HS-27A (cell line): ENCODE data around the gene COQ2.
"Not testable (repeated sequence)": the region's sequence is repeated elsewhere in the genome, so short reads cannot be mapped to it uniquely, and the experiment has no call there.

ENCODE experiments used
- DNase-seq: peaks from one replicate; pipeline ENCODE4 v3.0.0-alpha.2; 2012; ENCODE audit warnings: low read depth, missing footprints

COQ2 gene, protein sequence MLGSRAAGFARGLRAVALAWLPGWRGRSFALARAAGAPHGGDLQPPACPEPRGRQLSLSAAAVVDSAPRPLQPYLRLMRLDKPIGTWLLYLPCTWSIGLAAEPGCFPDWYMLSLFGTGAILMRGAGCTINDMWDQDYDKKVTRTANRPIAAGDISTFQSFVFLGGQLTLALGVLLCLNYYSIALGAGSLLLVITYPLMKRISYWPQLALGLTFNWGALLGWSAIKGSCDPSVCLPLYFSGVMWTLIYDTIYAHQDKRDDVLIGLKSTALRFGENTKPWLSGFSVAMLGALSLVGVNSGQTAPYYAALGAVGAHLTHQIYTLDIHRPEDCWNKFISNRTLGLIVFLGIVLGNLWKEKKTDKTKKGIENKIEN

DNA sequence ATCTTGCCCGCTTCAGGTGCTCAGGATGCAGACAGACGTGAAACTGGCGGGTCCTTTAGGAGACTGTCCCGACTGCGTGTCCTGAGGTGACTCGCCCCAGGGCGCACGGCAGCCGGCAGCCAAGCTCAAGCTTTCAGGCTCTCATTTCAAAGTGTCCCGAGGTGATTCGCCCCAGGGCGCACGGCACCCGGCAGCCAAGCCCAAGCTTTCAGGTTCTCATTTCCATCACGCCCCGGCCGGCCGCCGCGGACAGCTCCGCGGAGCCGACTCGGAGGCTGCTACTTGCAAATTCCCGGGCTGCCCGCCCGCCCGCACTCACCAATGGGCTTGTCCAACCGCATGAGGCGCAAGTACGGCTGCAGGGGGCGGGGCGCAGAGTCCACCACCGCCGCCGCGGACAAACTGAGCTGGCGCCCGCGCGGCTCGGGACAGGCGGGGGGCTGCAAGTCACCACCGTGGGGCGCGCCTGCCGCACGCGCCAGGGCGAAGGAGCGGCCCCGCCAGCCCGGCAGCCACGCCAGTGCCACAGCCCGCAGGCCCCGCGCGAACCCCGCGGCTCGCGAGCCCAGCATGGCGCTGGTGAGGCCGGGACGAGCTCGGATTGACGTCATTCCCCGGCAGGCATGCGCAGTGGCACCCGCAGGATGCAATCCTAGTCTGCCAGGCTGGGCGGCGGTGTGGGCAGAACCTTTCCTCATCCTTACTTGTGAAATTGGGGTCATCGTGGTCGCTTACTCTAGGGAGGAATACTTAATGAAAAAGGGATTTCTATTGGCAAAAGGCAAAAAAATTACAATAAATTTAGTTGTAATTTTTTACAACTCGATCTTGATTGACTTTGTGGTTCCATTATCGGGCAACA, at the start of gene COQ2:
Gene COQ2 (minus strand): TSS at position 606 of the 862 bp plus-strand sequence. CDS start 34 bp downstream, at position 572.
- peak; percentile 81 for DNase-seq

DNA sequence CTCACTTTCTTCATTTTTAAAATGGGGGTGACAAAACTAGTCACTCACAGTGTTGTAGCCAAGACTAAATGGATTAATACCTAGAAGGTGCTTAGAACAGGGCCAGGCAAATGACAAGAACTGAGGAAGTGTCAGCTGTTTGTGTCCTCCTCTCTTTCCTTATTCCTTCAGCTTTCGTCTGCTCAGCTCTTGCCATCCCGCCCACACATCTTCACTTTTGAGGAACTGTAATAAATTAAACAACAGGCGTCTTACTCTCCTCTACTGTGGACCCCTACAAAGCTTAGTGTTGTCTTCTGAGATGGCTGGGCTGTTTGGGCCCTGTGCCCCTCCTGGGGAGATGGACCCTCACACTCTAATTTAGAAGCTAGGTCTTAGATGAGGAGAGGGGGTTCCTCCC, 47.4 kb upstream of the COQ2 start:
- no peak for DNase-seq

DNA sequence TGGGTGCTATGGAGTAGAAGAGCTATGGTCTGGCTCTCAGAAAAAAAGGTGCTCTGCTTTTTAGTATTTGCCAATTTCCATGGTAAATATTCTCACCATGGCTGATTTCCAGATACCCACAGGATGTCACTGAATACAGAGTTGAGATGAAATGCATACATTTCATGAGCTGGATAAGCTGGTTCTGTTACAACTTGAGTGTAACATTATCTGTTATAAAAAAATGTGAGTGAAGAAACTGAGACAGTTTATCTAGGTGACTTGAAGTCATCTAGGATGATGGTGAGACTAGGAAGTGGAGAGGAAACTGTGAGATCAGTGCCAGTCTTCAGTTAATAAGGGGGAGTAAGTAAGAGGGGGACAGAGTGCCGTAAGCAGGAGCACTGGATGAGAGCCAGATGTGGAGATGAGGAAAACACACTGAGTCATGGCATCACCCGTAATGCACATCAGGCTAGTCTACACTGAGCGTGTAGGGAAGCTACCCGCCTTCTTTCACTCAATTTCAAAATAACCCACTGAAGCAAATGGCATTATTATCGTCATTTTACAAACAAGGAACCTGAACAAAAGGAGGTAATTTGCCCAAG, 45.0 kb upstream of the COQ2 start:
- DNase-seq, result no peak

DNA sequence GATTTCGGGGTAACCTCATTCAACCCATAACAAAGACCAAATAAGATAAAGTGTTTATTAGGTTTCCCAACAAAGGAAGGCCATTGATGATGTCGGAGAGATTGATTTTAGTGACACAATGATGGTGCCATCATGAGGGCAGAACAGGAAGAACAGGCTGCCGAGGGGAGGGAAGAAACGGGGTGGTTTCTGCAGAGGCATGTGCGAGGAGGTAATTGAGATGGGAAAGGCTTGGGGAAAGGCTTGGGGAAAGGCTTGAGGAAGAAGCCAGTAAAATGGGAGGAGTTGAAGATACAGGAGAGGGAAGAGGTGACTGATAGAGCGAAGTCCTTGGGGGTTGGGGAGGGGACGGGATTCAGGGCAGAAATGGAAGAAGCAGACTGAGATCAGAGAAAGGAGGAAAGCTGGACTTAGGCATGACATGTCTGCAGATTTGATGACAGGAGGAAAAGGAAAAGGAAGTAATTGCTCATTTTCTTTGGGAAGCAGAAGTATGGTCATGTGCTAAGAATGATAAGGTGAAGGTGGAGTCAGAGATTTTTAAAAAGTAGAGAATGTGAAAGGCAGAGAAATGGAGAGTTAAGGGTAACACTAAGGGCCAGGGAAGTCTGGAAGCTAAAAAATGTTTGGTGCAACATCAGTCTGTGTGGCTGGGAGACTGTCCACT, 44.1 kb upstream of the COQ2 start:
- no peak for DNase-seq

GRCh38 chr4:83326546-83326945, 41.9 kb upstream of the COQ2 start:
- DNase-seq, result no peak

DNA sequence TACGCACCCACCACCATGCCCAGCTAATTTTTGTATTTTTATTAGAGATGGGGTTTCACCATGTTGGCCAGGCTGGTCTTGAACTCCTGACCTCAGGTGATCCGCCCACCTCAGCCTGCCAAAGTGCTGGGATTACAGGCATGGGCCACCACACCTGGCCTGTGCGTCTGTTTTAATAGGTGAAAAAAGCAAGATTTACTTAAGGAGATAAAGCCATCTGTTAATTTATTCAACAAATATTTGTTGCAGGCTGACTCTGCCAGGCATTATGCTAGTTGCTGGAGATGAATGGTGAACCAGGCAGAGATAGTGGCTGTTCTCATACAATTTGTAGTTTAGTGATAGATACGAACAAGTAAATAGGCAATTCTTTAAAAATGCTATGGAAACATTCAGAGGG, 40.7 kb upstream of the COQ2 start:
- not testable (repeated sequence) for DNase-seq

GRCh38 chr4:83323136-83323535, 38.5 kb upstream of the COQ2 start:
- DNase-seq, result no peak

GRCh38 chr4:83320548-83320947, 36.0 kb upstream of the COQ2 start:
- DNase-seq, result no peak

- DNase-seq, result no peak
Observed at GRCh38 chr4:83318666-83319065, 34.1 kb upstream of the COQ2 start.

- DNase-seq, result no peak
Observed at GRCh38 chr4:83317671-83318070, 33.1 kb upstream of the COQ2 start.

DNA sequence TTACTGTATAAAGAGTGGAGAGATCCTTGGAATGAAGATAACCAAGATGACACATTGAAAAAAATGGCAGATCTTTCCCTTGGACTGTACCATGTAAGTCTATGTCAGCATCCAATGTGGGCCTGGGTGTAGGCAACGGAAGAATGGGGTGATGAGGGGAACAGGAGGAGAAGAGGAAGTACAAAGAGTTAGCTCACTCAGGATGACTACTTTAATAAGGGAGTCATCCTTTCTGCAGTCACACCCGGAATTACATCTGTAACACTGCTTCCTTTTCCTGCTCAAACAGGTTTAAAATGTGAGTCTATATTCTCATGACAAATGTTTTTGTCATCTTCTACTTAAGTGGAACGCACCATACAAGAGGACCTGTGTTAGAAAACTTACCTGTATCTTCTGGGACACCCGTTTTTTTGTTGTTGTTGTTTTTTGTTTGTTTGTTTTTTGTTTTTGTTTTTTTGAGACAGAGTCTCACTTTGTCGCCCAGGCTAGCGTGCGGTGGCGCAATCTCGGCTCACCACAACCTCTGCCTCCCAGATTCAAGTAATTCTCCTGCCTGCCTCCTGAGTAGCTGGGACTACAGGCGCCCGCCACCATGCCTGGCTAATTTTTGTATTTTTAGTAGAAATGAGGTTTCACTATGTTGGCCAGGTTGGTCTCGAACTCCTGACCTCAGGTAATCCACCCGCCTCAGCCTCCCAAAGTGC, 32.0 kb upstream of the COQ2 start:
- DNase-seq, result no peak

DNA sequence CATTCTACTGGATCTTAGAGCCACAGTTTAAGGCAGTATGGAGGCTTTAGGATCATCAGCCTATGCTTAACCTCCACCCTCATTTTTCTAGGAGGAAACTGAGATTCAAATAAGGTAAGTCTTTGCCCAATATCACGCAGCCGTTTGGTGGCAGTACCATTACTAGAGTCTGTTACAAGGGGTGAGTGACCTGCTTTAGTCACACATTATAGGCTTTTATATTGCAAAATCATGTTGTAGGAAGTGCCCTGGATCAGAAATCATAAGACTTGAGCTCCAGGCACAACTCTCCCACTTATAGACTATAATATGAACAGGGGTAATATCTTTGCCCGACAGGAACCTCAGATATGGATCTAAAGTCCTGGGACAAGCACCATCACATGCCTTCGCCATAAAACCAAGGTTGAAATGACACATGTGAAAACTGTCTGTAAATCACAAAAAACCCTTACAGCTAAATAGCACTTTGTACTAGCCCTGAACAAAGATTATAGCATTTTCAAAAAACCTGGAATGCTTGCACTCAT, 30.8 kb upstream of the COQ2 start:
- DNase-seq, result no peak

DNA sequence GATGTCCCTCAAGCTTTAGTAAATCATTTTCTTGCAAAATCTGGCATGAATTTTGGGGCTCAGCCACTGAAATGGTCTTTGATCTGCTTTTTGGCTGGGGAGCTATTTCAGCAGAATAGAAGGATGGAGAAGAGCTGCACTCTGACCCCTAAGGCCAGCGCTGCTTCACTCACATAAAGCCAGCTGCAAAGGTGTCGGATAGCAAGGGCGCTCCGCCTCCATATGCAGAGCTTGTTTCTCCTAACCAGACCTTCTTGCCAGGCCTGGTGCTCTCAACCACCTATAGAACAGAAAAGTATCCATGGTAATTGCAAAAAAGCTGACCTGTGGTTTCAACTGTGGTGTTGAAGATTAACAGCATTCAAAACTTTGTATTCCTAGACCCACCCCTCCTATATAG, 24.1 kb upstream of the COQ2 start:
- DNase-seq, result no peak

DNA sequence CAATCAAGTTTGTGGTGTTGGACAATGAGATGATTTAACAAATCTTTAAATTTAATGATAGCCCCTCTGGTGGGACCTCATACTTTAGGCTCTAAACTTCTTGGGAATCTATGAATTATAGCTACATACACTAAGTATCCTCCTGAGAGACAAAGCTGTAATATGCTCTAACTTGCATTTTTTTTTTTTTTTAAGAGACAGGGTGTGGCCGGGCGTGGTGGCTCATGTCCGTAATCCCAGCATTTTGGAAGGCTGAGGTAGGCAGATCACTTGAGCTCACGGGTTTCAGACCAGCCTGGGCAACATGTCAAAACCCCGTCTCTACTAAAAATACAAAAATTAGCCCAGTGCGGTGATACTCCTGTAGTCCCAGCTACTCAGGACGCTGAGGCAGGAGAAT, 23.3 kb upstream of the COQ2 start:
- DNase-seq, result no peak

- DNase-seq, result no peak
Observed at GRCh38 chr4:83305187-83305586, 20.6 kb upstream of the COQ2 start.

GRCh38 chr4:83297548-83298260, 13.1 kb upstream of the COQ2 start:
- DNase-seq, result no peak

GRCh38 chr4:83293305-83294046, 8.9 kb upstream of the COQ2 start:
- no peak for DNase-seq

- DNase-seq, result not testable (repeated sequence)
Observed at GRCh38 chr4:83290059-83290774, 5.6 kb upstream of the COQ2 start.

DNA sequence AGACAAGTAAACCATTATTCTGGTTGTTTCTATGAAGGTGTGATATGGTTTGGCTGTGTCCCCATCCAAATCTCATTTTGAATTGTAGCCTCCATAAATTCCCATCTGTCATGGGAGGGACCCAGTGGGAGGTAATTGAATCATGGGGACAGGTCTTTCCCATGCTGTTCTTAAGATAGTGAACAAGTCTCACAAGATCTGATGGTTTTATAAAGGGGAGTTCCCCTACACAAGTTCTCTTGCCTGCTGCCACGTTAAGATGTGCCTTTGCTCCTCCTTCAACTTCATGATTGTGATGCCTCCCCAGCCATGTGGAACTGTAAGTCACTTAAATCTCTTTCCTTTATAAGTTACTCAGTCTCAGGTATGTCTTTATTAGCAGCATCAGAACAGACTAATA, 3.8 kb upstream of the COQ2 start:
- not testable (repeated sequence) for DNase-seq
